HG03460 (cell line): Measurements from ENCODE around the gene ZNF124.
"Not testable (repeated sequence)": the region's sequence is repeated elsewhere in the genome, so short reads cannot be mapped to it uniquely, and the experiment has no call there.

Source experiments
- ATAC-seq: cut with Tn5 transposase; IDR thresholded peaks from one replicate; pipeline ENCODE4 v1.9.1; 2021; ENCODE audit not compliant: unreplicated experiment

The ZNF124 gene

GRCh38 chr1:247173431-247173830 is 1.6 kb upstream of the ZNF124 start:
- ATAC-seq = no peak

- ATAC-seq = no peak
Measured at GRCh38 chr1:247172996-247173395, 1.2 kb upstream of the ZNF124 start.

DNA sequence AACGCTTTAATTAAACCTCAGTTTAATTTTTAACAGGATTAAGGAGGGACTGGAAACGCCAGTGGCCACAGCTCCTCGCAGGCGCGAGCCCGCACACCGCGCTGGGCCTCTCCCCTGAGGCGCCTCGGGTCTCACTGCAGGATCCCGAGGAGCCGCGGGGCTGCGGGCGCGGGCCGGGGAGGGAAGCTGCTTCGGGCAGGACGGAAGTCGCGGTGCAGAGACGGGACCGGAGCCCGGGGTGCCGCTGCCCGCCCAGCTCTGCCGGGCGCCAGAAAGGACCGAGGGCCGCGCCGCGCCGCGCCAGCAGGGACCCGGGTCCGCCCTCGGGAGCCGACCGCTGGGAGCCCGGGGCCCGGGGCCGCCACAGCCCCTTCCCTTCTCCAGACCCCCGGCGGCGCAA is 377 bp downstream of the ZNF124 start:
- peak; percentile 50 for ATAC-seq

- ATAC-seq = no peak
Measured at GRCh38 chr1:247165674-247166073, 6.1 kb downstream of the ZNF124 start.

DNA sequence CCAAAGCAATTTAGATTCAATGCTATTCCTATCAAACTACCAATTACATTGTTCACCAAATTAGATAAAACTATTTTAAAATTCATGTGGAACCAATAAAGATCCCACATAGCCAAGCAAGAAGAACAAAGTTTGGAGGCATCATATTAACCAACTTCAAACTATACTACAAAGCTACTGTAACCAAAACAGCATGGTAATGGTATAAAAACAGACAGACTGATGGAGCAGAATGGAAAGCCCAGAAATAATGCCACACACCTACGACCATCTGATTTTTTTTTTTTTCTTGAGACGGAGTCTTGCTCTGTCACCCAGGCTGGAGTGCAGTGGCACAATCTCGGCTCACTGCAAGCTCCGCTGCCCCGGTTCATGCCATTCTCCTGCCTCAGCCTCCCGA is 7.1 kb downstream of the ZNF124 start:
- no peak for ATAC-seq

DNA sequence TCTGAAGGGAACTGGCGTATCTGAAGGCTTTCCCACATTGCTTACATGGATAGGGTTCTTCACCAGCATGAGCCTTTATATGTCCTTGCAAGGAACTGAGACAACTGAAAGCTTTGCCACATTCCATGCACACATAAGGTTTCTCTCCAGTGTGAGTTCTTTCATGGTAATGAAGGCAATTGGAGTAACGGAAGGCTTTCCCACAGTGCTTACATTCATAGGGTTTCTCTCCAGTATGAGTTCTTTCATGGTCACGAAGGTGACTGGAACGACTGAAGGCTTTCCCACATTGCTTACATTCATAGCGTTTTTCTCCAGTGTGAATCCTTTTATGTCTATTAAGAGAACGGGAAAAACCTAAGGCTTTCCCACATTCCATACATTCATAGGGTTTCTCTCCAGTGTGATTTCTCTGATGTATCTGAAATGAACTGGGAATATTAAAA is 15.0 kb downstream of the ZNF124 start:
- no peak for ATAC-seq

DNA sequence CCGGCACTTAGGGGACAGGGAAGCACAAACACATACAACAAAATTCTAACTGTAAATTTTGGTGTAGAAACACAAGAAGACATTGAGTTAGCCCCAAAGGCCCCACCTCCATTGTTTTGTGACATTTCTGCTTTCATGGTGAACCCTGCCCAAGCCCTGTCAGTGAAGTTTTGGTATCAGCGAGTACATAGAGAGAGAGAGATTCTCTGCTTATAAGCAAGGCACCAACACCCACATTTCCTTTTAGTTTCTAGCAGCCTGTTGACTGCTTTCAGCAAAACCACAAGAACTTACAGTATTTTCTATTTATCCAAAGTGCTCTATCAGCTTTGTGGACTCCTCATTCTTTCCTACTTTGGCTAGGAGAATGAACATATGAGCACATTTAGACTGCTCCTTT is 24.0 kb downstream of the ZNF124 start:
- ATAC-seq = no peak

DNA sequence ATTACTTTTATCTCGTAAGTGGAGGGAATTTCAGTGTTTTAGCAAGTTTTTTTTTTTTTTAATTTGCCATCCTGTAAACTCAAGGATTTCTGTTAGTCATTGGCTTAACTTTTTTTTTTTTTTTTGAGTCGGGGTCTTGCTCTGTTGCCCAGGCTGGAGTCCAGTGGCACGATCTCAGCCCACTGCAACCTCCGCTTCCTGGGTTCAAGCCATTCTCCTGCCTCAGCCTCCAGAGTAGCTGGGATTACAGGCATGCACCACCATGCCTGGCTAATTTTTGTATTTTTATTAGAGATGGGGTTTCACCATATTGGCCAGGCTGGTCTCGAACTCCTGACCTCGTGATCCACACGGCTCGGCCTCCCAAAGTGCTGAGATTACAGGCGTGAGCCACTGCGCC is 24.7 kb downstream of the ZNF124 start:
- not testable (repeated sequence) for ATAC-seq

GRCh38 chr1:247146671-247147070 is 25.1 kb downstream of the ZNF124 start:
- ATAC-seq = no peak

DNA sequence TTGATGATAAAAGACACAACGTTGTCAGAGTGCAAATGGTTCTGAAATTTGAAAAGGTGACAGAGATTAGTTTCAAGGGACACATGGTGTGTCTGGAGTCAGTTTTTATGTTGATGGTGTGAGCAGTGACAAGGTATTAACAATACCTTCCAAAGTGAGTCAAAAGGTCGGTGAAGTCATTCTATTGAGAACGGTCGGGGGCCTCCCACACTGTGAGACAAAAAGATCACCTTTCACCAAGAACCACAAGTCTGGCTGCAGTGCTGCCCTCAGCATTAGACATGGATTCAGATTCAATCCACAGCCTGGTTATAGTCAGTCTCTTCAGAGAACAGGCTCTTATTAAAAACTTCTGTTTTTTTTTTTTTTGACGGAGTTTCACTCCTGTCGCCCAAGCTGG is 26.5 kb downstream of the ZNF124 start:
- no peak for ATAC-seq

DNA sequence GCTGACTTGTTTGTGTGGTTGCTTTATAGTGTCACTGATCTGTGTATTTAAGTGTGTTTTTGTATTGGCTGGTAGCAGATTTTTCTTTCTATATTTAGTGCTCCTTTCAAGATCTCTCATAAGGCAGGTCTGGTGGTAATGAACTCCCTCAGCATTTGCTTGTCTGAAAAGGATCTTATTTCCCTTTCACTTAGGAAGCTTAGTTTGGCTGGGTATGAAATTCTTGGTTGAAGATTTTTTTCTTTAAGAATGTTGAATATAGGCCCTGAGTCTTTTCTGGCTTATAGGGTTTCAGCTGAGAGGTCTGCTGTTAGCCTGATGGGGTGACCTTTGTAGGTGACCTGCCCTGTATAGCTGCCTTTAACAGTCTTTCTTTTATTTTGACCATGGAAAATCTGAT is 32.3 kb downstream of the ZNF124 start:
- ATAC-seq = not testable (repeated sequence)

- no peak for ATAC-seq
Measured at GRCh38 chr1:247131236-247131635, 40.6 kb downstream of the ZNF124 start.

- not testable (repeated sequence) for ATAC-seq
Measured at GRCh38 chr1:247127519-247128282, 44.1 kb downstream of the ZNF124 start.

DNA sequence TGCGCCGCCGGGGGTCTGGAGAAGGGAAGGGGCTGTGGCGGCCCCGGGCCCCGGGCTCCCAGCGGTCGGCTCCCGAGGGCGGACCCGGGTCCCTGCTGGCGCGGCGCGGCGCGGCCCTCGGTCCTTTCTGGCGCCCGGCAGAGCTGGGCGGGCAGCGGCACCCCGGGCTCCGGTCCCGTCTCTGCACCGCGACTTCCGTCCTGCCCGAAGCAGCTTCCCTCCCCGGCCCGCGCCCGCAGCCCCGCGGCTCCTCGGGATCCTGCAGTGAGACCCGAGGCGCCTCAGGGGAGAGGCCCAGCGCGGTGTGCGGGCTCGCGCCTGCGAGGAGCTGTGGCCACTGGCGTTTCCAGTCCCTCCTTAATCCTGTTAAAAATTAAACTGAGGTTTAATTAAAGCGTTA is 45.2 kb downstream of the ZNF124 start:
- ATAC-seq = peak; percentile 50

GRCh38 chr1:247126166-247126565 is 45.7 kb downstream of the ZNF124 start:
- ATAC-seq = peak; percentile 98

DNA sequence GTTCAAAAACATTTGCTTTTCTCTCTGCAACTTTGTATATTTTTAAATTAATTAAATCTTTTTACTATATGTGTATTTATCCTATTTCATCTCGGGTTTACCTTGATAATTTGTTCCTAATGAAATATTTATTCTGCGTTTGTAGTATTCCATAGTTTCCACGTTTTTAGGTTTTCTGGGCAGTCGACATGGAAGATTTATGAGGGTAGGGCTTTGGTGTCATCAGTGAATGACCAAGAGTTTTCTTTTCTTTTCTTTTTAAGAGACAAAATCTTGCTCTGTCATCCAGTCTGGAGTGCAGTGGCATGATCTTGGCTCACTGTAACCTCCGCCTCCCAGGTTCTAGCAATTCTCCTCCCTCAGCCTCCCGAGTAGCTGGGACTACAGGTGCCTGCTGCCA is 50.4 kb downstream of the ZNF124 start:
- no peak for ATAC-seq

- ATAC-seq = not testable (repeated sequence)
Measured at GRCh38 chr1:247120408-247120668, 51.5 kb downstream of the ZNF124 start.

GRCh38 chr1:247119600-247120407 is 52.0 kb downstream of the ZNF124 start:
- no peak for ATAC-seq

- no peak for ATAC-seq
Measured at GRCh38 chr1:247118946-247119446, 52.8 kb downstream of the ZNF124 start.

DNA sequence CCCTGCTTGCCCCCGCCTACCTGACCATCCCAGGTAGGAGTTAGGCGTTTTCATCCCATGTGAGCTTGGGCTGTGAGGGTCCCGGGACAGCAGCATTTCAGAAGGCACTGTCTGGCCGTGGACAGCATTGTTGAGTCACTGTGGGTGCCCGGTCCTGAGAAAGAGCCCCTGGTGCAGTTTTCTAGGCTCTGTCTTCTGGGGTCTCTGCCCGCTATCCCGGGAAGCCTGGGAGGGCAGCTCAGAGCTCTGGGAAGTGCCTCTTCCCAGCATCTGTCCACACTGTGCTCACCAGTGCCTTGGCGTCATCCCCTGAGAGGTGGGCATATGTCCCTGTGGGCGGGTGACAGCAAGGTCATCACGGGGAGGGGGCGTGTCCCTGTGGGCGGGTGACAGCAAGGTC is 56.3 kb downstream of the ZNF124 start:
- no peak for ATAC-seq

- ATAC-seq = no peak
Measured at GRCh38 chr1:247115141-247115510, 56.7 kb downstream of the ZNF124 start.

DNA sequence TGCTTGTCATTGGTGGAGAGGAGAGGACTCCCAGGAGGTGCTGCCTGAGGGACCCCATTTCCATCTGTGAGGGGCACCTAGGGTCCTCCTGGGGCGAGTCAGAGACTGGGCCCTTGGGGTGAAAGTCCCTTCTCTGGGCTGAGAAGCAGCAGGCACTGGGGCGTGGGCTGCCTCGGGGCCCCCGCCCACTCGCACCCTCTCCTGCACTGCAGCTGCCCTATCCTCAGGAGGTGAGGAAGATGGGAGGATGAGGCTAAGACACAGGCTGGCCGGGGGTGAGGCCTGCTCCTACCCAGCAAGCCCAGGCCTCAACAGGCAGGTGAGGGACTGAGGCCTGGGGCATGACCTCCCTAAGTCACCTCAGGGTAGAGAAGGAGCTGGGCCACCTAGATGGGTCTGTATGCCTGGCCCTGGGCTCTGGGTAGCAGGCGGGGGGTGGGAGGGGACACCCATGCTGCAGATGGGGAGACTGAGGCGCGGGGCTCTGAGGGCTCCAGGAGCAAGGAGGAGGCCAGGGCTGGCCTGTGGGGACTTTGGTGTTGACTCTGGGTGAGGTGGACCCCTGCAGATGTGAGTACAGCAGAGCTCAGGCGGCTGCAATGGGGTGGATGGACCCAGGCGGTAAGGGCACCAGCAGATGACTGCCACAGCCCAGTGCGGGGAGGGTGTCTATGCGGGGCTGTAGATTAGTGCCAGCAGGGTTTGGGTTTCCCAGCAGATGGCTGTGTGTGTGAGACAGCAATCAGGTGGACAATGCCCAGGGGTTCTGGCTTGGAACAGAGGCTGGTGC is 57.3 kb downstream of the ZNF124 start:
- no peak for ATAC-seq
